Fibroblast of the aortic adventitia (primary cell): ENCODE results near the gene HERPUD1. TPM values are rescaled to one million over a fixed set of nuclear protein-coding genes. Genes with fewer than 3 reads are reported as not detected.

Source experiments
- DNase-seq: peaks from one replicate; pipeline ENCODE4 v3.0.0-alpha.2; 2010; ENCODE audit warnings: low read depth
- H3K4me3 ChIP-seq: 2 replicates; pipeline ENCODE4 v1.5.1; 2011; ENCODE audit warnings: low read depth, mild to moderate bottlenecking, control low read depth, low read length, moderate library complexity
- total RNA-seq: library from RNA; depleted of rRNA; stranded (reverse); fragments of >200 nt; gene quantifications from 2 replicates; pipeline ENCODE4 v1.2.3, GENCODE V29; 2012; ENCODE audit warnings: low replicate concordance
- TF ChIP-seq, protein P1 (sequence below): IDR thresholded peaks from 2 replicates; pipeline ENCODE4 v1.5.1; 2011; ENCODE audit warnings: mild to moderate bottlenecking, low read length, control low read depth, inconsistent platforms; ENCODE audit not compliant: insufficient read depth

Gene HERPUD1
- total RNA-seq, 1 donor: 151 TPM

DNA sequence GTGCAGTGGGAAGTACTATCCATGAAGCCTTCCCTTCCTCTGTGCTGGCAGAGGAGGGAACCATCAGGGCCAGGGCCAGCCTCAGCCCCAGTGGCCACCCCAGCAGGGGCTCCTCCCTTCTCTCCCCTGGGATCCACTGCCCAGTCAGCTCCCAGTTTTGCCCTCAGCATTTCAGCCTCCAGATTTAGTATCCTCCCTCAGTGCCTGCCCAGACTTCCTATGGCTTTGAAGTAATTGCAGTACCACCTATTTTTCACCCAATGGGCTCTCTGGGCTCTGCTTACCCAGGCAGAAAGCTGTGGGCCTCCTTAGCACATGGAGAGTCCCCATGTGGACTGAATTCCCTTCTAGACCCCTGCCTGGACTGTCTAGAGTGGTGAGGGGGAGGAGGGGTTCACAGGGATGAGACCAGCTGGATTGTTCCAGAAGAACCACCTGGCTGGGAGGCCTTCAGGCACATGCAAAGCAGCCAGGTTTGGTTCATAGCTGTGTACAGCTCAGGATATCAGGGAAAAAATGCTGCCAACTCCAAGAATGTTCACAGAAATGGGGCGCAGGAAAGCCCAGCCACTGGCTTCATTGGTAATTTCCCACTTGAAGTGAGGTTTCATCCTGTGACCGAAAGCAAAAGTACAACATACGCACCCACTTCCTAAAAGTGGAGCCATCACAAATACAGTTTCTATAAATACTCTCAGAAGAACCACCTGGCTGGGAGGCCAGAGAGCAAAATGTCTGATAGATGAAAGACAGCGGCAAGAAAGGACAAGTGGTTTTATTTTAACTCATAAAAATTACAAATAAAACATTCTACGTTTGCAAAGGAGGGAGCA, 15.2 kb upstream of the HERPUD1 start:
- H3K4me3 ChIP-seq: no peak overlapping the region
- DNase-seq: no peak
- TF ChIP-seq, protein P1, sequence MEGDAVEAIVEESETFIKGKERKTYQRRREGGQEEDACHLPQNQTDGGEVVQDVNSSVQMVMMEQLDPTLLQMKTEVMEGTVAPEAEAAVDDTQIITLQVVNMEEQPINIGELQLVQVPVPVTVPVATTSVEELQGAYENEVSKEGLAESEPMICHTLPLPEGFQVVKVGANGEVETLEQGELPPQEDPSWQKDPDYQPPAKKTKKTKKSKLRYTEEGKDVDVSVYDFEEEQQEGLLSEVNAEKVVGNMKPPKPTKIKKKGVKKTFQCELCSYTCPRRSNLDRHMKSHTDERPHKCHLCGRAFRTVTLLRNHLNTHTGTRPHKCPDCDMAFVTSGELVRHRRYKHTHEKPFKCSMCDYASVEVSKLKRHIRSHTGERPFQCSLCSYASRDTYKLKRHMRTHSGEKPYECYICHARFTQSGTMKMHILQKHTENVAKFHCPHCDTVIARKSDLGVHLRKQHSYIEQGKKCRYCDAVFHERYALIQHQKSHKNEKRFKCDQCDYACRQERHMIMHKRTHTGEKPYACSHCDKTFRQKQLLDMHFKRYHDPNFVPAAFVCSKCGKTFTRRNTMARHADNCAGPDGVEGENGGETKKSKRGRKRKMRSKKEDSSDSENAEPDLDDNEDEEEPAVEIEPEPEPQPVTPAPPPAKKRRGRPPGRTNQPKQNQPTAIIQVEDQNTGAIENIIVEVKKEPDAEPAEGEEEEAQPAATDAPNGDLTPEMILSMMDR: no peak

DNA sequence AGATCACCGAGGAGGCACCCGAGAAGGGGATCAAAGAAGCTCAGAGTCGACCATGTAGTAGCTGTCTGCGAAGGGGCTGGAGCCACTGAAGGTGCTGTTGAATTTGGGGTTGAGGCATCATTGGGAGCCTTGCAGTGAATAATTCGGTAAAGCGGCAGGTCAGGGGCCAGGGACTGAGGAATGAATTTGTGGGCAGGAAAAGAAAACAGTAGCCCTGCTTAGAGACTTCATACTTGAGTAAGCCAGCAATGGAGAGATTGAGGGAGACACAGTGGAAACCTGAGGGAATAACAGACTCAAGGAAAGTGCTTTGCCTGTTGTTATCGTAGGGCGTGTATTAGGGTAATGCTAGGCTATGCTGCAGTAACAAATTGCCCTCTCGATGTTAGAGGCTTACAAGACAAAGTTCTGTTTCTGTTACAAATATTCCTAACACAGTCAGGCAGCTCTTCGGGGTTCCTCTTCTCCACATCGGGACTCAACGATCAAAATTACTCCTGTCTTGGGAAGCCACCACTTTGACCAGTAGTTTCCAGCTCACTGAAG, 13.4 kb upstream of the HERPUD1 start:
- DNase-seq: no peak
- H3K4me3 ChIP-seq: no peak overlapping the region
- TF ChIP-seq, protein P1: no peak

DNA sequence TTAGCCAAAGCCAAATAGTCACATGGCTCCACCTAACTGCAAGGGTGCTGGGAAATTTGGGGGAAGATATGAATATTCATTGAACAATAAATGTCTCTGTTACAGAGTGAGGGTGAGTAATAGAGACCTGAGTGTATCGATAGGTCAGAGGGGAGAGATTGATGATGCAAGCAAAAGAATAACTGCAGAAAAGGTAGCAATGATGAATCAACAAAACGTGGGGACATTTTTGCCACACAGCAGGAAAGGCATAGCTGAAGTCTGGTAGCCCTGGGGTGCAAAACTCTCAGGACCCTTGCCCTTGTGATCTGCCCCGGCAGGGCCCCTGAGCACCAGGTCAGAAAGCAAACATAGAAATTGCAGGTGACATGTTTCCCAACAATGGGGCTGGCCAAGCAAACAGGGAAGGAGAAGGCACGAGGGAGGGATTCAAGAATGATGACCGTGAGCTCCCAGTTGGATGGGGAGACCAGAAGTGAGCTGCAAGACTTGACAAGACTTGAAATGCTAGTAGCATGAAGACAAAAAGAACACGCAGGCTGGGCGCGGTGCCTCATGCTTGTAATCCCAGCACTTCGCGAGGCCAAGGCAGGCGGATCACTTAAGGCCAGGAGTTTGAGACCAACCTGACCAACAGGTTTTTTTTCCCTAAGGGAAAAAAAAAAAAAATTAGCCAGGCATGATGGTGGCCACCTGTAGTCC, 12.7 kb upstream of the HERPUD1 start:
- no peak overlapping the region for H3K4me3 ChIP-seq
- TF ChIP-seq, protein P1: no peak
- no peak for DNase-seq

DNA sequence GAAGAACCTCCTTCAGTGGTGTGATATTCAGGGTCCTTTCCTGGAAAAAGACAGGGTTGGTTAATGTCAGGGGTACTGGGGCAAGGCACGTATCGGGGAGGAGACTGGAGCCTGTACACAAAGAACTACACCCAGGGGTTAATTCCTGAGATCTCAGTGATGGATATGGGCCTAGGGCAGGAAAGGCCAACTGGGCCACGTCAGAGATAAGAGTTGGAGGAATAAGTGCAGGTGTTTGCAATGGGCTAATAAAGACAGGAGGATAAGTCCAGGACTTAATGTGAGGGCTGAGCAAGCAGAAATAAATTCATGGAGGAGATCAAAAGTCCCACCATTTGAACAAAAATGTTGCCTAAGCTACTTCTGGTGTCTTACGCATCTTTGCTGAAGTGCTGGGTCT, 10.4 kb upstream of the HERPUD1 start:
- TF ChIP-seq, protein P1: no peak

DNA sequence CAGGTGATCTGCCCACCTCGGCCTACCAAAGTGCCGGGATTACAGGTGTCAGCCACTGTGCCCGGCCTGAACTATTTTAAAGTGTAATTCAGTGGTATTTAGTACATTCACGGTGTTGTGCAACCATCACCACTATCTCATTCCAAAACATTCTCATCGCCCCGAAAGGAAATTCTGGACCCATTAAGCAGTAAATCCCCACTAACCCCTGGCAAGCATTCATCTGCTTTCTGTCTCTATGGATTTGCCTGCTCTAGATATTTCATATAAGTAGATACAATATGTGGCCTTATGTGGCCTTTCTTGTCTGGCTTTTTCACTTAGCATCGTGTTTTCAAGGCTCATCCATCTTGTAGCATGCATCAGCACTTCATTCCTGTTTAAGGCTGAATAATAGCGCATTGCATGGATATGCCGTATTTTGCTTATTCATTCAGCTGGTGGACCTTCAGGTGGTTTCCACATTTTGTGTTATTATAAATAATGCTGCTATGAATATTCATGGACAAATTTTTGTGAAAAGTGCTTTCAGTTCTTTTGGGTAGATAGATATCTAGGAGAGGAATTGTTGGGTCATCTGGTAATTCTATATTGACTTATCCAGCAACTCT, 8.4 kb upstream of the HERPUD1 start:
- peak; percentile 63 for DNase-seq
- no peak overlapping the region for H3K4me3 ChIP-seq
- TF ChIP-seq, protein P1: no peak

More for the DNA sequence above, 10.4 kb upstream of the HERPUD1 start:
- no peak for DNase-seq
- no peak overlapping the region for H3K4me3 ChIP-seq

DNA sequence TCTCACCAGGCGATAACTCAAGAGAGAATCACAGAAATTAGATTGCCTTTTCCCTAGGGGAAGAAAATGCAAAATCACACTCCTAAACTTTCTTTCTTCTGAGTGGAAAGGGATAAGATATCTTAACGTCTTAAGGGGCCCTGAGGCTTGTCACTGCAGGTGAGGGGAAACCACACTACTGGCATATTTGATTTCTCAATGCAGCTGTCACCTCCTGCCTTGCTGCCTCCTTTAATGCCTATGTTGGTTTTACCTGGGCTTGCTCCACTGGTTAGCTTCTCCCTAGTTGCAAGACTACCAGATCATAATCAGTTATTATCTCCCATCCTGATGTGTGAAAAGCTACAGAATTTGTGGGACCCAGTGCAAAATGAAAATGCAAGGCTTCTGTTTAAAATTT, 4.5 kb upstream of the HERPUD1 start:
- H3K4me3 ChIP-seq: no peak overlapping the region
- TF ChIP-seq, protein P1: no peak
- no peak for DNase-seq
